HL-60 (cell line): ENCODE results near the gene BCL2A1.

Experiments used
- CTCF ChIP-seq: IDR thresholded peaks from one replicate; pipeline ENCODE4 v1.5.1; 2011; ENCODE audit warnings: low read length, control low read depth, inconsistent platforms; ENCODE audit not compliant: insufficient read depth
- POLR2AphosphoS5 ChIP-seq: IDR thresholded peaks from 2 replicates; pipeline ENCODE4 v1.6.1; 2012; ENCODE audit warnings: low read depth

- TF ChIP-seq CTCF (no peak), POLR2AphosphoS5 (no peak)
These were observed 7.9 kb upstream of the BCL2A1 start for GRCh38 chr15:79978655-79979514.
